Adrenal gland (tissue), 12 donors: ENCODE data around the gene SYMPK. TPM values are rescaled to one million over a fixed set of nuclear protein-coding genes. Genes with fewer than 3 reads are reported as not detected.

Source experiments
- DNase-seq, 7 donors: peaks; one replicate each; pipeline ENCODE4 v3.0.0-alpha.2; 2019 to 2020
- H3K27ac ChIP-seq, 5 donors: fragments of 200-600 bp; sonication (generic) in 4 of 5; 1 replicate in 3 of 5; 2 replicates in 2 of 5; pipeline versions ENCODE4 v1.5.1 to v1.8.0; 2016 to 2020; ENCODE audit warnings: mild to moderate bottlenecking in 1 of 5
- H3K27me3 ChIP-seq: fragments of 200-600 bp; 2 replicates; pipeline ENCODE4 v1.8.0; 2021
- H3K36me3 ChIP-seq, 2 donors: fragments of 200-600 bp; replicated peaks in 1 of 2; 1 replicate in 1 of 2; 2 replicates in 1 of 2; pipeline versions ENCODE4 v1.5.1 to v1.8.0; 2018 to 2022
- H3K4me1 ChIP-seq, 2 donors: fragments of 200-600 bp; replicated peaks in 1 of 2; 1 replicate in 1 of 2; 2 replicates in 1 of 2; pipeline versions ENCODE4 v1.5.1 to v1.8.0; 2018 to 2021
- H3K4me3 ChIP-seq, 4 donors: fragments of 200-600 bp; sonication (generic) in 3 of 4; one replicate each; pipeline ENCODE4 v1.5.1; 2016 to 2018
- H3K9me3 ChIP-seq, 3 donors: fragments of 200-600 bp; sonication (generic) in 1 of 3; replicated peaks in 1 of 3; 1 replicate in 2 of 3; 2 replicates in 1 of 3; pipeline versions ENCODE4 v1.5.1 to v1.8.0; 2016 to 2021
- POLR2A ChIP-seq, 2 donors: fragments of 450-650 bp; IDR thresholded peaks; one replicate each; pipeline ENCODE4 v1.6.1; 2017; ENCODE audit warnings: antibody characterized with exemption in 2 of 2, mild to moderate bottlenecking in 2 of 2, moderate library complexity in 1 of 2
- WGBS, 4 donors: extraction: QIAGEN DNeasy Blood & Tissue Kit in 2 of 4; methylation state at CpG; one replicate each; pipeline versions ENCODE4 v1.1.5 to v1.1.7; 2013 to 2017; 5-methylcytosine and 5-hydroxymethylcytosine counted together
- intact Hi-C, 2 donors: fragments of 100-400 bp; cut with DNase I; formaldehyde crosslinking; loops; one replicate each; pipeline versions ENCODE4 v1.14.1 to v1.15.0; 2022 to 2023
- polyA plus RNA-seq, 3 donors: library from polyadenylated mRNA; stranded (reverse); fragments of 200-250 nt in 2 of 3; fragments of 350-450 nt in 1 of 3; fragmentation: Illumina TruSeq in 1 of 3; extraction: RNeasy Lipid Tissue Mini Kit (QIAGEN cat#74804) in 1 of 3; gene quantifications; one replicate each; pipeline ENCODE4 v1.2.3, GENCODE V29; 2013 to 2014
- total RNA-seq, 9 donors: library from RNA; depleted of rRNA in 4 of 9; stranded (reverse); fragments of >200 nt in 4 of 9; fragments of 120-200 nt in 1 of 9; fragmentation: NEBNext Ultra II Directional in 1 of 9; extraction: Animal tissue kit (Norgen Biotek cat#: 25700) in 1 of 9; gene quantifications; one replicate each; pipeline versions ENCODE4 v1.1.0 to v1.2.4, GENCODE V29; 2013 to 2023
- TF ChIP-seq, protein P1 (sequence below), 6 experiments: fragments of 450-650 bp in 4 of 6; fragments of 200-600 bp in 2 of 6; sonication (generic) in 1 of 6; IDR thresholded peaks; 1 replicate in 5 of 6; 2 replicates in 1 of 6; pipeline versions ENCODE4 v1.5.1 to v1.8.0; 2016 to 2021; ENCODE audit warnings: antibody characterized with exemption in 6 of 6, mild to moderate bottlenecking in 2 of 6, moderate library complexity in 1 of 6
- donor health status: healthy with polysubstance abuse.
- donor health status: Bipolar disorder and iron deficiency.
- donor health status: DM: yes; HTN: yes; CAD: no.
- donor health status: DM: no; HTN: no; CAD: no.
- donor health status: DM: no; HTN: no; CAD: no.
- donor health status: DM: yes; HTN: yes; CAD: no.

The SYMPK gene
- total and polyA plus RNA-seq, 12 donors: 32.2 to 313 (median 51.2) TPM

DNA sequence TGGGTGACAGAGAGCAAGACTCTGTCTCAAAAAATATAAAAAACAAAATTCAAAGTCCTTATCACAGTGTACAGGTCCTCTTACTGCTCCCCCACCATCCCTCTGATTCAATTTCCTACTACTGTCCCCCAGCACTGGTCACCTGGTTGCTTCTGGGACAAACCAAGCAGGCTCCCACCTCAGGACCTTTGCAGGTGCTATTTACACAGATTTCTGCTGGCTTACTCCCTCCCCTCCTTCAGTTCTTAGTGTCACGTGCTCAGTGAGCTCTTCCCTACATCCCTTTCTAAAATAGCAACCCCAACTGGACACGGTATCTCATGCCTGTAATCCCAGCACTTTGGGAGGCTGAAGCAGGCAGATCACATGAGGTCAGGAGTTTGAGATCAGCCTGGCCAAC is 17.0 kb upstream of the SYMPK start:
- 83 to 91% (median 87%) methylated on average over 2 of the region's 2 CpGs for WGBS, 4 donors
- H3K36me3 ChIP-seq: peaks cover 0 to 9% of the 10 kb centered on the region in 2 donors
- H3K27me3 ChIP-seq: no peaks in the 10 kb centered on the region
- H3K4me1 ChIP-seq: peaks cover 4 to 27% of the 10 kb centered on the region in 2 donors
- H3K9me3 ChIP-seq: no peaks in the 10 kb centered on the region
- no peak overlapping the region for H3K27ac ChIP-seq
- DNase-seq: no peak
- intact Hi-C loops: loop anchor here in 1 of 2 donors (5.0 kb wide), 1 partner anchor 63 kb away; the partner anchor contains the start of gene RSPH6A
- no peak overlapping the region for H3K4me3 ChIP-seq
- TF ChIP-seq POLR2A (IDR thresholded peaks at IDR 0.05): no peak
- TF ChIP-seq, protein P1, sequence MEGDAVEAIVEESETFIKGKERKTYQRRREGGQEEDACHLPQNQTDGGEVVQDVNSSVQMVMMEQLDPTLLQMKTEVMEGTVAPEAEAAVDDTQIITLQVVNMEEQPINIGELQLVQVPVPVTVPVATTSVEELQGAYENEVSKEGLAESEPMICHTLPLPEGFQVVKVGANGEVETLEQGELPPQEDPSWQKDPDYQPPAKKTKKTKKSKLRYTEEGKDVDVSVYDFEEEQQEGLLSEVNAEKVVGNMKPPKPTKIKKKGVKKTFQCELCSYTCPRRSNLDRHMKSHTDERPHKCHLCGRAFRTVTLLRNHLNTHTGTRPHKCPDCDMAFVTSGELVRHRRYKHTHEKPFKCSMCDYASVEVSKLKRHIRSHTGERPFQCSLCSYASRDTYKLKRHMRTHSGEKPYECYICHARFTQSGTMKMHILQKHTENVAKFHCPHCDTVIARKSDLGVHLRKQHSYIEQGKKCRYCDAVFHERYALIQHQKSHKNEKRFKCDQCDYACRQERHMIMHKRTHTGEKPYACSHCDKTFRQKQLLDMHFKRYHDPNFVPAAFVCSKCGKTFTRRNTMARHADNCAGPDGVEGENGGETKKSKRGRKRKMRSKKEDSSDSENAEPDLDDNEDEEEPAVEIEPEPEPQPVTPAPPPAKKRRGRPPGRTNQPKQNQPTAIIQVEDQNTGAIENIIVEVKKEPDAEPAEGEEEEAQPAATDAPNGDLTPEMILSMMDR (IDR thresholded peaks at IDR 0.05): no peak

DNA sequence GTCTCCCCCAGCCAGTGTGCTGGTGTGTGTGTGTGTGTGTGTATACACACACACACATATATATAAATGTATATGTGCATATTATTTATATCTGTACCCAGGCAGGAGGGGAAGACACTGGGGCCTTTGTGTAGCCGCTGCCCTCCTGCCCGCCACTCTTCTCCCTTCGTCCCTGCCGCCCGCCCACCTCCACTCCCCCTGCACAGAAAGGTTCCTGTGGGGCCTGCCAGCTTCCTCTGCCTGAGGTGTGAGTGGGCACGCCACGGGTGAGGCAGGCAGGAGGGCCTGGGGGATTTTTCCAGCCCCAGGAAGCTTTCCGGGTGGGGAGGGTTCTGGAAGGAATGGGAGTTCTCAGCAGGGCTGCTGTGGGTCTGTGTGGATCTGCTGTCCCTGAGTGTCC is 16.1 kb upstream of the SYMPK start:
- 71 to 86% (median 80%) methylated on average over 8 of the region's 8 CpGs for WGBS, 4 donors
- intact Hi-C loops: no loop called here

GRCh38 chr19:45878043-45878794 is 15.3 kb upstream of the SYMPK start:
- Histone ChIP-seq H3K4me3 (no peak overlapping the region), H3K9me3 (no peaks in the 10 kb centered on the region), H3K4me1 (peaks cover 0 to 10% of the 10 kb centered on the region in 2 donors), H3K27ac (no peak overlapping the region), H3K36me3 (no peaks in the 10 kb centered on the region), H3K27me3 (no peaks in the 10 kb centered on the region)
- WGBS, 4 donors: 78 to 89% (median 80%) methylated on average over 7 to 11 of the region's 11 CpGs
- TF ChIP-seq POLR2A (IDR thresholded peaks at IDR 0.05): no peak
- TF ChIP-seq, protein P1 (IDR thresholded peaks at IDR 0.05): no peak
- DNase-seq: no peak
- intact Hi-C loops: no loop called here

More for the DNA sequence above, 16.1 kb upstream of the SYMPK start:
- H3K9me3 ChIP-seq: no peaks in the 10 kb centered on the region
- H3K27me3 ChIP-seq: no peaks in the 10 kb centered on the region
- peaks cover 0 to 2% of the 10 kb centered on the region in 2 donors for H3K36me3 ChIP-seq
- peaks cover 4 to 18% of the 10 kb centered on the region in 2 donors for H3K4me1 ChIP-seq
- TF ChIP-seq, protein P1 (IDR thresholded peaks at IDR 0.05): no peak
- no peak for TF ChIP-seq POLR2A (IDR thresholded peaks at IDR 0.05)
- no peak for DNase-seq
- H3K27ac ChIP-seq: no peak overlapping the region
- no peak overlapping the region for H3K4me3 ChIP-seq

DNA sequence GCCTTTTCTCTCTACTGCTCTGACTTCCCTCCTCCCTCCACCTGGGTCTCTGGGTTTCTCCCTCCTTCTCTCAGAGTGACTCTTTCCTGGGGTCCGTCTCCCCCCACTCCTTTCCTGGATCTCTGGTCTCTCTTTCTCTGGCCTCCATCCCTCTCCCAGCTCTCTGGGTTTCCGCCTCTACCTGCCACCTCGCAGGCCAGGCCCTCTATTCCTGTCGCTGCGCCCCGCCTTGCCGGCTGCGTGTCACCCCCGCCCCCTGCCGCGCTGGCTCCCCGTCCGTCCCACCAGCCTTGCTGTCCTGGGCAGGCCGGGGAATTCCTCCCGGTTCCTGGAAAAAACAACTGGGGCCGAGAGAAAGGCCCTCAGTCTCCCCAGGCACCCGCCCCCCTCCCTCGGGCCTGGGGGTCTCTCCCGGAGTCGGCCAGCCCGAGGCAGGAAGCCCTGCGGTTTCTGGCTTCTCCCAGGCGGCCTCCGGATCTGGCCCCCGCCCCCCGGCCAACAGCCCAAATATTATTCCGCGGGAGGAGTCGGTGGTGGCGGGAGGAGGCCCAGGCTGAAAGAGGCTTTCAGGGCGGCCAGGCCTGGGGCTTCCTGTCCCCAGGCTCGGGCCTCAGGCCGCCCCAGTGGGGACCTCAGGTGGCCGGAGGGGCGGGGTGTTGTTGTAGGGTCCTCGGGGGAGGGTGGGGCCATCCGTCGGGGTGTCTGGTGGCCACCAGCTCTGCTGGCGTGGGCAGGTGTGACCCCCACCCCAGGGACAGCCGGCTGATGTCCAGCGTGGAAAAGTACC is 13.7 kb upstream of the SYMPK start:
- H3K36me3 ChIP-seq: no peaks in the 10 kb centered on the region
- no peaks in the 10 kb centered on the region for H3K4me1 ChIP-seq
- TF ChIP-seq POLR2A (IDR thresholded peaks at IDR 0.05): no peak
- TF ChIP-seq, protein P1 (IDR thresholded peaks at IDR 0.05): no peak
- 35 to 70% (median 40%) methylated on average over 12 to 41 of the region's 41 CpGs for WGBS, 4 donors
- H3K9me3 ChIP-seq: no peaks in the 10 kb centered on the region
- no peak for DNase-seq
- no peak overlapping the region for H3K4me3 ChIP-seq
- peak overlapping the region in 2 of 5 donors; percentile 44 to 71 for H3K27ac ChIP-seq
- intact Hi-C loops: no loop called here
- no peaks in the 10 kb centered on the region for H3K27me3 ChIP-seq
